GM19099 (cell line): ENCODE results near the gene PDLIM5.

Source experiments
- POLR2A ChIP-seq: IDR thresholded peaks from 3 replicates; pipeline ENCODE4 v1.6.1; 2011; ENCODE audit warnings: low read depth; ENCODE audit not compliant: insufficient read length; ENCODE audit errors: extremely low read depth

The PDLIM5 gene, protein sequence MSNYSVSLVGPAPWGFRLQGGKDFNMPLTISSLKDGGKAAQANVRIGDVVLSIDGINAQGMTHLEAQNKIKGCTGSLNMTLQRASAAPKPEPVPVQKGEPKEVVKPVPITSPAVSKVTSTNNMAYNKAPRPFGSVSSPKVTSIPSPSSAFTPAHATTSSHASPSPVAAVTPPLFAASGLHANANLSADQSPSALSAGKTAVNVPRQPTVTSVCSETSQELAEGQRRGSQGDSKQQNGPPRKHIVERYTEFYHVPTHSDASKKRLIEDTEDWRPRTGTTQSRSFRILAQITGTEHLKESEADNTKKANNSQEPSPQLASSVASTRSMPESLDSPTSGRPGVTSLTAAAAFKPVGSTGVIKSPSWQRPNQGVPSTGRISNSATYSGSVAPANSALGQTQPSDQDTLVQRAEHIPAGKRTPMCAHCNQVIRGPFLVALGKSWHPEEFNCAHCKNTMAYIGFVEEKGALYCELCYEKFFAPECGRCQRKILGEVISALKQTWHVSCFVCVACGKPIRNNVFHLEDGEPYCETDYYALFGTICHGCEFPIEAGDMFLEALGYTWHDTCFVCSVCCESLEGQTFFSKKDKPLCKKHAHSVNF

DNA sequence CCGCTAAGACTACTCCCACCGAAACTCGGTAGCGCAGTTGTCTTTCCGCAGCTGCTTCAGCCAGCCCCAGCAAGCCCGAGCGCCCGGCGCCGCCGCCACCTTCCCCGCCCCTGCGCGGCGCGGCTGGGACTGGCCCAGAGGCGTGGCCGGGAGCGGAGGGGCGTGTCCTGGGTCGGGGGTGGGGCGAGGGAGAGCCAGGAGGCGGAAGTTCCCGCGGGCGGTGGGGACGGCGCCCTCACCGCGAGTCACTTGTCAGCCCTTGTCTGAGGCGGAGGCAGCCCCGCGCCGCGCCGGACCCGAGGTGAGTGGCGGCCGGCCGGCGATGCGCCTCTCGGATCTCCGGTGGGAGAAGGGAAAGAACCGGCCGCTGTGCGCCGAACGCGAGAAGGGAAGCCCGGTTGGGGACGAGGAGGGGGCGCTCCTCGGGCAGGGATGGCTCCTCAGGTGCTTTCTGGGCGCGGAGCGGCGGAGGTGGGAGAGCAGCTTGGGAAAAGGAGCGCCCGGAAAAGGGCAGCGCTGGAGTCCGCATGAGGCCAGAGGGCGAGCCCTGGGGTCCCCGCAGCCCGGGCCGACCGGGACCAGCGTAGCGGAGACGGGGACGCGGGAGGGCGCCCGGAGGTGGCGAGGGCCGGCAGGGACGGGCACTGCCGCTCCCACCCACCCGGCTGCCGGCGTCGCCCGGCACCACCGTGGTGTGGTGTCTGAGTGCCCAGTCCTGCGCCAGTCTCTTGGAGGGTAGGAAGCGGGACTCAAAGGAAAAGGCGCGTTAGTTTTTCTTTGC lies at the start of gene PDLIM5:
Gene PDLIM5 (plus strand): TSS at position 248 of the 781 bp plus-strand sequence. CDS start 3,347 bp downstream, outside the sequence.
- peak; percentile 97 for TF ChIP-seq POLR2A

DNA sequence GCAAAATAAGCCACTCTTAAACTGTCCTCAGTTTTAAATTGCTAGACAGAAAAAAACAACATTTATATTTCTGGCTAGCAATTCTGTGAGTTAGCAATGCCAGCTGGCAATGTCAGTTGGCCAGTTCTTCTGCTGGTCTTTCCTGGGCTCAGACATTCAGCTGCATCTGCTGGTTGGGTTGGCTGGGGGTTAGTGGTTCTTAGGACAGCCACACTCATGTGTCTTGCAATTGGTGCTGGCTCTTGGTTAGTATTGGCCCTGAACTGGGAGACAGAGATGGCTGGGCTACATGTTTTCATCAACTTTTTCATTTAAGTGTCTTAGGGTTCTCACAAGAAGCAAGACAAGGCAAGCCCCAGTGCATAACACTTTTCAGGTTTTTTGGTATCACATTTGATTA lies 48.0 kb upstream of the PDLIM5 start:
- no peak for TF ChIP-seq POLR2A

DNA sequence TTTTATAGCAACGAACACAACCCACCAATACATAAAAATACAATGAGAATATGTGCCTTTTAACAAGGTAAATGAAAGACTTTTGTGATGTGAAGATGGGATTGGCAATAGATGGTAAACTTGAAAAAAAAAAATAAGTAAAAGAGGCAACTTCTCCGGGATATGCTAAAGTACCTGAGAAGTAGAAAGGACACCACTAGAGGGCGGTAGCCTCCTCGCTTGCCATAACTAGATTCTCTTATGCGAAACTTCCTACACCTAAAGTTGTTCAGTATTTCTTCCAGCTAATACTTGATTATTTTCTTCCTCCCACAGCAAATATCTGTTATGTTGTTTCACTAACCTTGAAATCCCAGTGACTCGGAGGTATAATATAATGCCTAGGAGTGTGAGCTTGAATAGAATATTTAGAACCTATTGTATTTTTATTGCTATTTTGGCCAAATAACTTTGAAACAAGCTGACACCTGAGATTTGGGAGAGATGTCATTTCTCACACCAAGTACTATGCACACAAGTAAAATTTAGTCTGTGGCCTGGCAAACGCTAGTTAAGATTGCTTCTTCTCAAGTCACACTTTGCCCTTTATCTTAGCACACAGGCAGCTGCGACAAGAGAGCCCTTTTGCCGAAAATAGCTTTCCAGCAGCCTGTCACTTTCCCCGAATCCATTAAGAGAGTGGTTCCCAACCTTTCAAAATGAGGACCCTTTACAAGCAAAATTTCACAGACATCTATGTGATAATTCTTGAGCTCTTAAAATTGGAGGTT lies 44.9 kb upstream of the PDLIM5 start:
- TF ChIP-seq POLR2A = no peak

DNA sequence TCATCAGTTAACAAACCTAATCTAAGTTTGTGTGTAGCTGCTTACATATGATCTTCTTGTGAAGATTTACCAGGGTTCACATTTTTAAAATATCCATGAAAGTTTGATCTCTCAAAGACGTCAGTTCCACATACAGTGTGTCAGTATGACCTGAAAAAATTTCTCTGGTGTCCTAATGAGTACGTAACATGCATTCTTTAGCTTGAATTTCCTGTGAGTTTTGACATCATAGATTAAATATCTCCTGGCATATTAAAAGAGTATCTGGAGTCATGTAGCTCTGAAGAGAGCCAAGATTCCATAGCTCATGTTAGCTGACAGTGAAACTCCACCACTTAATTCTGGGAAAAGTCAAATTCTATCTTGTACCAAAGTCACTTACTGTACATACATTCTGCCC lies 43.9 kb upstream of the PDLIM5 start:
- TF ChIP-seq POLR2A = no peak

DNA sequence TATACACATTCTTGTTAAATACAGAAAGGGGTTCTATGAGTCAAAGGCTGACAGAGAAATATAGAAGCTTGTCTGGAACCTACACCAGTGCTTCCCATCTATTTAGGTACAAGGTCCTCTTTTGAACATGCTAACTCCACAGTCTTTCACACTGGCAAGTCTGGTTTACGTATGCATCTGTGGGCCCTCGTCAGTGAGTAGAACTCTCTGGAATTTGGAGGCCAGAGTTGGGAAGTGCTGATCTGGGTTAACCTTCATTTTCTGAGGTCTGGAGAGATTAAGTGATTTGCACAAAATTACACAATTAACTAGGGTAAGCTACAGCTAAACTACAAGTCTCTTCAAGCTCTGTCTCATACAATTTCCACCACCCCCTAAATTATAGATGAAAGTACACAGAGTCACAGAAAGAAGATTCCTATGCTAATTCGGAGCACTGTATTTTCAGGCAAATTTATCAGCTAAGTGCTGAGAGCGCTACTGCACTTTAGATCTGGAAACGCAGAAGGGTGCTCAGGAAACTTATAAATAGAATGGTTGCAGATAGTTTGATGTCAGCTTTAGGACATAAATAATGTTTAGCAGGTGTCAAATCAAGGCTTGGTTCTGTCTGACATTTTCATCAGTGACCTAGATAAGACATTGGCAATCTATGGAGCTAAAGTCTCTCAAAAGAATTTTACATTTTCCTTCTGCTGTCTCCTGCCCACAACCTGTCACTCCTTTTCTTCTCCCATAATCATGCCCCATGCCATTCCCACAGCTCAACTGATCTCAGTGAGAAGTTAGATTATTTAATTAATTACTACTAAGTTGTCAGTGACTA lies 43.0 kb upstream of the PDLIM5 start:
- no peak for TF ChIP-seq POLR2A

DNA sequence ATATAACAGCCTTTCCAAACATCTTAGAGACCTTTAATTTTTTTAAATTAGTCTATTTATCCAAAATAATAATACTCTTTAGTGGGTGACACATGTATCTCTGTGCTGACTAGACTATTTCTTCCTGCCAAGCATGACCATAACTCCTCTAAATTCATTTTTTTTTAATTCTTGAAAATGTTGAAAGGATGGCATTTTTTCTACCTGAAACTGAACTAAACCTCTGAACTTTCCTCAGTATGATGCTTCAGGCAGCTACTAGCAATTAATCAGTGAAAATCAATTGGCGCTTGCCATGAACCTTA lies 42.4 kb upstream of the PDLIM5 start:
- no peak for TF ChIP-seq POLR2A

DNA sequence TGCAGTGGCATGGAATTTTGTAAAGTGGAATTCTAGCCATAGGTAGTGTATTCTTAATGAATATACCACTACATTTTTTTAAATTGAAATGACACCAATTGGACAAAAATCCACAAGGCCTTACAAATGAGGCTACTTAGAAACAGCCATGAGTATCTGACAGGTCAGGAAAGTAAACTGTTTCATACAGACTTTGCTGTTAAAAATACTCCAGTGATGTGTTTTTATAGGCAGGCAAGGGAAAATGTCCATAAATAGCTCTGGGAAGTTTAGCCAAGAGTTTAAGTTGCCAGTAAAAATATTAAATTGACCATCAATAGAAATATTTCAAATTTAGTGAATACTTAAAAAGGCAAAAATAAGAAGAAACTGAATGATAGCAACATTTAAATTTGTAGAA lies 41.8 kb upstream of the PDLIM5 start:
- no peak for TF ChIP-seq POLR2A

DNA sequence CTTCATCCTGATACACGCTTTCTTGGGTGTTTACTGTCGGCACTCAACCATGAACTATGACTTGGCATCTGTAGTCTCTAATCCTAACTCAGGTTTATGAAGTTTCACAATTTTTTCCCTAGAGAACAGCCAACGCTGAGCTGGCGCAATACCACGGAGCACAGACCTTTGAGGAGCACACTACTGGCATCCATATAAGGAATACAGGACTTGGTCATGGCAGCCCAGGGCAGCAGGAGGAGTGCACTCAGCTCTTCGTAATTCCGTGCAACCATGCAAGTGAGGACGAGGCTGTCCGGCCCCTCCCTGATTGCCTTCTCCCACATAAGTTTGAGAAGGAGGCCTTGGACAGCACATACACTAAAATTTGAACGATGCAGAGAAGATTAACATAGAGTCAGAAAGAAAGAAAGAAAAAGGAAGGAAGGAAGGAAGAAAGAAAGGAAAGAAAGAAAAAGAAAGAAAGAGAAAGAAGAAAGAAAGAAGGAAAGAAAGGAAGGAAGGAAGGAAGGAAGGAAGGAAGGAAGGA lies 41.0 kb upstream of the PDLIM5 start:
- no peak for TF ChIP-seq POLR2A

DNA sequence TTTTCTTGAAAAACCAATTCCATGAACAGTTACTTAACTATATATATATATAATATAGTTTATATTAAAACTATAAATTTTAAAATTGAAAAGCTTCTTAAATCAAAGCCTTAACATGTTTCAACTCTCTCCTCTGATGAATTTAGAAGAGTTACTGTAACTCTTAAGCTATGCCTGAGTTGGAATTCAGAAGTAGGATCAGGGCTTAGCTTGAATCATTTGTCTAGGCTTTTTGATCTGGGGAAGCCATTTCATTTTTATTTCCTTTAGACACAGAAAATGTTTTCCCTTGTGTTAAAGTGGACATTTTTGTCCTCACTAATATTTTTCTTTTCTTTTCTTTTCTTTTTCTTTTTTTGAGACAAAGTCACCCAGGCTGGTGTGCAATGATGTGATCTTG lies 40.4 kb upstream of the PDLIM5 start:
- no peak for TF ChIP-seq POLR2A

DNA sequence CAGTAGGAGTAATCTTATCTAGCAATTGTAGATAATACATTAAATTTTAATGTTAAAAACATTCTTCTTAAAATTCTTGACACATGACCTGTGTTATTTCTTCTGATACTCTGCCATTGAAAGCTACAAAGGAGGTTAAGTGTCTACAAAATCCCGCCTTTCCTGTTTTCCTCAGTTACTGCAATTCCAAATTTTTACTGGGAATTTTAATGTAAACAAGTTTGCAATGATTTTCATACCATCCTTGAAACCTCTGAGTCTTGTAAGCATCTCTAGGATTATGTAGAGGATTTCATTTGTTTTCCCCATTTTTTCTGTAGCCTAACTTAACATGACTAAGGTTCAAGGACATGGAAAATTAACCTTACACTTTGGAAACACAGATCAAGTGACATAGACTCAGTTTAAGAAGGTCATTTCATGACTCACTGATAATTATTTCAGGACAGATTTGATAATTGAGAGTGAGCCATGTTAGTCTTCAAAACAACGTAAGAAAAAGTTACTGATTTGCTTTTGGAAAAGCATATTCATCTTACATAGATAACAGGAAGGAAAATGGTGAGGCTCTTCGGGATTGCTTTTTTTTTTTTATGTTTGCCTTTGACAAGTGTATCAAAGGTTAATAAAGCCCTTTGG lies 39.6 kb upstream of the PDLIM5 start:
- TF ChIP-seq POLR2A = no peak

DNA sequence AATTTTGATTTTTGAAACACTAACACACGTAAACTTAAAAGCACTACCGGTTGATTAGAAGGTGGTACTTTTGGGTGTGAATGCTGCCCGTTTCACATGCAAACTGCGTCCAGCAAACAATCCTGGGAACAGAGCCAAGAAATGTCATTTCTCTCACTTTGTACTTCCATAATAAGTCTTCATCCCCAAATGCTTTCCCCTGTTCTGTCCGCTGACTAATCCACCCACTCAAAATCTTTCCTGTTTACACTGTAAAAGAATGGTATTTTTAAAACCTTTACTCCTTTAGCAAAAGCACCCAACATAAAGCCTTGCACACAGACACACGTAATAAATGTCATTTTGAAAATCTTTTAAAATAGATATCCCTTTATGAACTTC lies 39.1 kb upstream of the PDLIM5 start:
- no peak for TF ChIP-seq POLR2A

DNA sequence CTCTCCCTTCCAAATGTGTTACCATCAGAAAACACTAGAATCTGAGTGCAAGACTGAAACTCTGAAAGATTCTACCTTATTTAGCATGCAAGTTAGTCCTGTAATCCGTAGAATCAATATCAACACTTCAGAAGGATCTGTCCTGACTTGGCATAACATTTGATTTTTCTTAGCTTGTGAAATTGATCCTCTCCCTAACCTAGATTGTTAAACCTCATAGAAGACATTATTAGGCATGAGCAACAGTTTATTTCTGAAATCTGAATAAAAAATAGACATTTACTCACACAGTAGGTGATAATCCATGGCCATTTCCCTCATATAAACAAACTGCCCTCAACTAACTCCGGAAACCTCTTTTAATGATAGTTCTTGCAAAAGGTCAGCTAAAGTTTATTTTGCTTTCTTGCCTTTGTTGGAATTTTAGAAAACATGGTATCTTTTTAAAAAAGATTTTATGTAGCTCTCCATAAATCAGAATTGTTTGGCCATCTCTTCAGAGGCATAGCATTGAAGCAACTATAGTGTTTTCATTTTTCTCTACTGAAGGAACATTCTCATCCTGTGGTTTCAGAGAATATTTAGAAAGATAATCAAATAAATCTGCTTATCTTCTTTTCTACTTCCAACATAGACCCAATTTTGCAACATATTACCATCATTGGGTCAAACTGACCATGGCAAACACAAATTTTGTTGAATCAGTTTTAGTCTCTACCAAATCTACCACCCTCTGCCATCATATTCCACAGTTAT lies 38.5 kb upstream of the PDLIM5 start:
- no peak for TF ChIP-seq POLR2A

DNA sequence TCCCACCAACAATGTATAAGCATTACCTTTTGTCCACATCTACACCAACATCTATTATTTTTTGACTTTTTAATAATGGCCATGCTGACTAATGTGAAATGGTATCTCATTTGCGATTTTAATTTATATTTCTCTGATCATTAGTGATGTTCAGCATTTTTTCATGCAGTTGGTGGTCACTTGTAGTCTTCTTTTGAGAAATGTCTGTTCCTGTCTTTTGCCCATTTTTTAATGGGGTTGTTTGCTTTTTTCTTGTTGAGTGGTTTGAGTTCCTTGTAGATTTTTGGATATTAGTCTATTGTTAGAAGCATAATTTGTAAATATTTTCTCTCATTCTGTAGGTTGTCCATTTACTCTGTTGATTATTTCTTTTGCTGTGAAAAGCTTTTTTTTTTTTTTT lies 36.8 kb upstream of the PDLIM5 start:
- no peak for TF ChIP-seq POLR2A
